HG02840 (cell line): ENCODE data around the gene PHF2.
"Not testable (repeated sequence)": the region's sequence is repeated elsewhere in the genome, so short reads cannot be mapped to it uniquely, and the experiment has no call there.

Source experiments
- ATAC-seq: cut with Tn5 transposase; IDR thresholded peaks from one replicate; pipeline ENCODE4 v1.9.1; 2021; ENCODE audit warnings: mild to moderate bottlenecking, moderate library complexity, moderate number of reproducible peaks; ENCODE audit not compliant: unreplicated experiment, low FRiP score

The PHF2 gene

DNA sequence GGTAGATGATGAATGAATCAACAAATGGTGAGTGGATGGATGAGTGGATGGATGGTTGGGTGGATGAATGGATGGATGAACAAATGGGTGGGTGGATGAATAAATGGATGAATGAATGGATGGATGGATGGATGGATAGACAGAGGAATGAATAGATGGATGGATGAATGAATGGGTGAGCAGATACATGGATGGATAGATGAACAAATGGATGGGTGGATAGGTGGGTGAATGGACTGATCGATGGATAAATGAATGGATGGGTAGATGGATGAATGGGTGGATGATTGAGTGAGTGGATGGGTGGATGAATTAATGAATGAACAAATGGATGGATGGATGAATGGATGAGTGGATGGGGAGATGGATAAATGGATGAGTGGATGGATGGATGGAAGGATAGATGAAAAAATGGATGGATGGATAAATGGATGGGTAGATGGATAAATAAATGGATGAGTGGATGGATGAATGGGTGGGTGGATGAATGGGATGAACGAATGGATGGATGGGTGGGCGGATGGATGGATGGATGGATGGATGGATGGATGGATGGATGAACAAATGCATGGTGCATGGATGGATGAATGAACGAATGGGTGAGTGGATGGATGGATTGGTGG, 85.7 kb downstream of the PHF2 start:
- ATAC-seq = no peak

DNA sequence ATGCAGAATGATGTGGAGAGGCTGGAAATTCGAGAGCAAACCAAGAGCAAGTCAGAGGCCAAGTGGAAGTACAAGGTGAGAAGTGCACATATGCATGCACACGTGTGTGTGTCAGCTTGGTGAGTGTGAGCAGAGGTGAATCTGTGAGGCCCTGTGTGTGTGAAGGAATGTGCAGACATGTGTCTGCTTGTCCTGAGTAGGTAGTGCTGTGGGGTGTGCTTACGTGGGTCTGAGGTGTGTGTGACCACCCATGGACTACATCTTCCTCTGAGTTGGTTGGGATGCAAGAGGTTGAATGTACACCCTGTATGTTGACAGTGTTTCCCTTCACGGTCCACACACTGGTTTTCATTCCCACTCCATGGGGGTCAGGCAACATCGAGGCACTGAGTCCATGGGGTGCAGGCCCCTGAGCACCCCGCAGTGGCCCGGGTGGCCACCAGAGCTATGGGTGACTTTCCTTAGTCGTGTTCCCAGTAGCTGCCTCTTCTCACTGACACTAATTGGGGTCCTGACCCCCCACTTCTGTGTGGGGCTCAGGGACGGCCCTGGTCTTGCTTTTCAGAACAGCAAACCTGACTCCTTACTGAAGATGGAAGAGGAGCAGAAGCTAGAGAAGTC, 86.7 kb downstream of the PHF2 start:
- no peak for ATAC-seq

DNA sequence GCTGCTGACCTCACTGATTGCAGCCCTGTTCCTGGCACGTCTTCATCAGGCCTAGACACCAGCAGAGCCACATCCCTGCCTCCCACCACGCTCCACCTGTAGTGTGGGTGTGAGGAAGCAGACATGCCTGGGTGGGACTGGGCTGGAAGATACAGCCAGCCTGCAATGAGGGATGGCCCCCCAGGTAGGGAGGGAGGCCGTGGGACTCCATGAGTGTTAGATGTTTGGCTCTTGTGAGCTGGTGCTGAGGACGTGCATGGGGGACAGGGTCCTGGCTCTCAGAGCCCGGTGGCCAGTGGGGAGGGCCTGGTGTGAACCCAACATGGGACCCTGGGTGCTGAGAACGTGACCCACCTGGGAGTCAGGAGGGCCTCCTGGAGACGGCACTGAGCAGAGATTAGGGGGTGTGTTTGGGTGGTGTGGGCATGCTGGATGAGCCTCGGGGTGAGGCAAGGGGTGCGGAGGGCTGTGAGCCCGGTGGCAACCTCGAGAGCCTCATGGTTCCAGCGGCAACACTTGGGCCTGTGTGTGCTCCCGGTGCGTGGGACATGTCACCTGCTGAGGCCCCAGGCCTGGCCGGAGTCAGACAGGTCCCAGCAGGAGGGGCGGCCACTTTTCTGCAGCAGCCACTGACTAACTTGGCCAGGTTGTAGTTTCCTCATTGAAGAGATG, 87.6 kb downstream of the PHF2 start:
- ATAC-seq = no peak

DNA sequence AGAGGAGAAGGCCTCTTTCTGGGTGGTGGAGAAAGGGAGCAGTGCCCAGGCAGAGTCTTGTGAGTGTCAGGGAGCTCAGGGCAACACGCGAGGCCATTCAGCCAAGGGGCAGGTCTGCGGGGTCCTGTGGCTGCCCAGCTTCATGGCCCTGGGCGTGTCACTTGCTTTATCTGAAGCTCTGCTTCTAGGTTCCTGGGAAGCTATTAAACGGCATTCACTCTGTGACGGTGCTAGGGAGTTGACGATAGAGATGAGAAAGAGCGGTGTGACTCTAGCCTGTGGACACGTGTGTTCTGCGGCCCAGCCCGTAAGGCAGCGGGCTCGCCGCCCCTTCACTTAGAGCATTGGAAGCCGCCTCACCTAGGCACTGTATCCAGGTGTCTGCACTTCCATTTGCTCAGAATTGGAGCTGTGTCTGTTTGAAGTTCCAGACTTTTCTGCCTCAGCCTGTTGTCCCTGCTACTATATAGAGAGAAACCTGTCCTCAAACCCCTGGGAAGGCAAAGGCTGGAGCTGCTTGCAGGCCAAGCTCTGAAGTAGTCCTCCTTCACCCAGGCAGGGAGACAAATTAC, 88.3 kb downstream of the PHF2 start:
- ATAC-seq = no peak

DNA sequence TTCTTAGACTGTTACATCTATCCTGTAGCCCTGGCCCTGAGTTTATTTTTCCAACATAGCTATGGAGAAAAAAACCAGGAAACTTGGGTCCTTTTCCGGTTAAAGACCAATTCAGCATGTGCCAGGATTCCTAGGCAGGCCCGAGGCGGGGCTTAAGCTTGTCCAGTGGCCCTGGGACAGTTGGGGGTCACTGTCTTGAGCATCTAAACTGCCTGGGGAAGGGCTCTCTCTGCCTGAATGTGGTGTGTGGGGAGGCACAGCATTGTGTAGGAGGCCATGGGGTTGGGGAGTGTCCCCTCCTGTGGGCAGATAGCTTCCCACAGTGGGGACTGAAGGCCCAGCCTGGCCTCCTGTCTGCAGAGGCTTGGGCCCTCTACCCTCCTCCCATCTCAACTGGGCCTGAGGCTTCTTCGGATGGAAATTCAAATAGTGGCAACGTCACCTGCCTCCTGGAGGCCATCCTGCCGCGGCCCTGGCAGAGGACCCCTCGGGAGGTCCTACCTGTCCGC, 88.8 kb downstream of the PHF2 start:
- ATAC-seq = no peak

DNA sequence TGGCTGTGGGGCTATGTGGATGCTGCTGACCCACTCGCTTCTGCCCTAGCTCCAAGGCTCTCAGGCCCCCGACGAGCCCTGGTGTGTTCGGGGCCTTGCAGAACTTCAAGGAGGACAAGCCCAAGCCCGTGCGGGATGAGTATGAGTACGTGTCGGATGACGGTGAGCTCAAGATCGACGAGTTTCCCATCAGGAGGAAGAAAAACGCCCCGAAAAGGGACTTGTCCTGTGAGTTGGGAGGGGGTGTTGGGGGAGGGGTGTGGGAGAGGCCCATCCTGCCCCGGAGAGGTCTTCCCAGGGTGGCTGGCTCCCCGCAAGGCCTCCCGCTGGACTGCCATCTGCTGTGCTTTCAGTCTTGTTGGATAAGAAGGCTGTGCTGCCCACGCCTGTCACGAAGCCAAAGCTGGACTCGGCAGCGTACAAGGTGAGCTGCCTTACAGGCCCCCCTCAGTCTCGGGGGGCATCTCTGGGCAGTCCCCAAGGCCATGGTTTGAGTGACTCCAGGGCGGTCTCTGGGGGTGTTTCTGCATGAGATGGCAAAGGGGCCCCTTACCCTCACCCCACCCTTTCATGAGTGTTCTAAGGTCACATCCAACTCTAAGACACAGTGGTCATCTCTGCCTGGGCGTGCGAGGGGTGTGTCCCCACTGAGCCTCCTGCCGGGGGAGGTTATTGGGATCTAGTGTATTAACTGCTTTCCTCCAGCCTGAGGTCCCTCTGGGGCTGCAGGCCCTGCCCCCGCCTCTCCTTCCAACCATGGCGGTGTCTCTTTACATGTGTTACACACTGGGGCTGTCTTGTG, 89.5 kb downstream of the PHF2 start:
- ATAC-seq = no peak

DNA sequence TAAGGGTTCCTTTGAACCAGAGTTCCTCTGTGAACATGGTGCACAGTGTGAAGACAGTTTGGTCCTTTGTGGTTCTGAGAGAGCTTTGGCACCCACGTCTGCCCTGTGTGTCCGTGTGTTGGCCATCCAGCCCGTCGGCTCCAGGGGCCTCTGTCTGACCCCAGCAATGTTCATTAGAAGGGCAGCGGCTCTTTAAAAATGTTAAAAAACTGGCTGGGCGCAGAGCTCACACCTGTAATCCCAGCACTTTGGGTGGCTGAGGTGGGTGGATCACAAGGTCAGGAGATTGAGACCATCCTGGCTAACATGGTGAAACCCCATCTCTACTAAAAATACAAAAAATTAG, 90.0 kb downstream of the PHF2 start:
- ATAC-seq = not testable (repeated sequence)

DNA sequence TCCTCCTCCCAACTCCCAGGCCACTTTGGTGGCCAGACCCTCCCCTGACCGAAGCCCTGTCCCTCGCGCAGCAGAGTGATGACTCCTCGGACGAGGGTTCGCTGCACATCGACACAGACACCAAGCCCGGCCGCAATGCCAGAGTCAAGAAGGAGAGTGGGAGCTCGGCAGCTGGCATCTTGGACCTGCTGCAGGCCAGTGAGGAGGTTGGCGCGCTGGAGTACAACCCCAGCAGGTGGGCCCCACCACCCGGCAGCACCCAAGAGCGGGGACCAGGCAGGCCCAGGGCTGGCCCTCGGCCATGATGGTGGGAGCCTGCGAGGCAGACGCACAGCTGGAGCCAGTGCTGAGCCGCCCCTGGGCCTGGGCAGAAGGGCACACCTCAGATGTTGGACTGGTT, 90.6 kb downstream of the PHF2 start:
- ATAC-seq = no peak

DNA sequence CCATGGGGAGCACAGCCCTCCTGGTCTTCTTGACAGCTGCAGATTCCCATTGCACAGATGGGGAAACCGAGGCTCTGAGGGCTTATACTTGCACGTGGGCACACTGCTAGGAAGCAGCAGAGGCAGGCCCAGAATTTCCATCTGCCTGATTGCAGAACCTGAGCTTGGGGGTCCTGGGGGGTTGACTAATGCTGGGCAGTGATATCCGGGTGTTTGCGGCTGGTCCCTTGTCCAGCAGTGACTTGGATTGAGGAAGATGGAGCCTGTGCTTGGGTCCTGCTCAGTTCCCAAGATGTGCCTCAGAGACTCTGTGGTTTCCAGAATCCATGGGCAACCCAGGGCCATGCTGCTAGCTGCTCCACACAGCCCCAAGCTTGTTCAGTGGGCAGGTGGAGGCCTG, 91.2 kb downstream of the PHF2 start:
- no peak for ATAC-seq

DNA sequence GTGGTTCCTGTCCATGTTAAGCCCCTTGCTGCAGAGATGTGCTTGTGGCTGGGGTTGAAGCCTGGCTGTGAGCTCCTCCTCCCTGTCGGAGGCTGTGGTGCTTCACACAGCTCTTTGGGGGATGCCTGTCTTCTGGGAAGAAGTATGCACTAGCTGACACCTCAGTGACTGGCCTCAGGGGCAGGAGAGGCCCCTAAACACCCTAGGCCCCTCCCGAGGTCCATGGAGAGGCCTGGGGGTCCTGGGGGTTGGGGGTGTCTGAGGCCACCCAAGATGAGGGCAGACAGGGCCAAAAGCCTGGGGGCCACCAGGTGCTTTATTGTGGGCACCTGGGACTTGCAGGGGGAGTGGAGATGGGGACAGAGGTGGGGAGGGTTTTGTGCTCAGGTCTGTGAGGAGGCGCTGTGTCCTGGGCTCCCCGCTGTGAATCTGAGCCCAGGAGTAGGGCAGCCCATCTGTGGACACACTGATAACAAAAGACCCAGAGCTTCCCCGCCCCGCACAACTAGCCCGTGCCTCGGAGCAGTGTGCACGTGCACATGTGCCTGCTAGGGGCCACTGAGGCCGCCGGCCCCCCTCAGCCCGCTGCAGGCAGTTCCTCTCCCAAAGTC, 92.0 kb downstream of the PHF2 start:
- ATAC-seq = no peak

DNA sequence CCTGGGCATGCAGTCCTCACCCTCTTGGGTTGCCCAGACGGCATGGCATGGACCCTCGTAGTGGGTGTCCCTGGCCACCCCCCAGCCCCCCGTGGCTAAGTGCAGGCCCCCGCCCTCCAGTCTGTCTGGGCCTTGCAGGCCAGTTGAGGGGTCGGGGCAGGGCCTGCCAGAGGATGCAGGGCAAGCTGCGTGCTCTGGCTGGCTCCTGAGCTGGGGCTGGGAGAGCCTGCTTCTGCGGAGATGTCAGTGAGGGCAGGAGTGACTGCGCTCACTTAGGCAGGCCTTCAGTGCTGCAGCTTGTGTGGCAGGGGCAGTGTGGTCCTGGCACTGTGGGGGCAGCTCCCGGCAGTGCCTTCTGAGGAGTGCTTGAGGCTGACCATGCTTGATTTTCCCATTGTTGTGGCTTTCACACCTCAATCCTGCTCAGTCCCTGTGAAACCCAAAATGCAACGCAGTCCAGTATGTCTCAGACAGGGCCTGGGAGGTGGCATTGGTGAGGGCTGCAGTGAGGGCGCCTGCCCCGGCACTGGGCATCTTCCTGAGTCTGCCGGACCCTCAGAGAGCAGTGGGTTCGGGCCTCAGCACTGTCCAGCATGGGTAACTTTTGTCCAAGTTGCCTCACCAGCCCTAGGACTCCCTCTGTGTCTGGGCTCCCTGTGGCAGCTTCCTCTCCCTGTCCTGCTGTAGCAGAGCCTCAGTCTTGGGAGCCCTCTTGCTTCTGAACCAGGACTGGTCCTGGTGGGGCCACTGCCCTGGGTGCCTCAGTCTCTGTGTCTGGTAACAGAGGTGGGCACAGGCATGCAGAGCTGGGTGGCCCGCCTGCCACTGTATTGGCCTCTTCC, 93.0 kb downstream of the PHF2 start:
- no peak for ATAC-seq

DNA sequence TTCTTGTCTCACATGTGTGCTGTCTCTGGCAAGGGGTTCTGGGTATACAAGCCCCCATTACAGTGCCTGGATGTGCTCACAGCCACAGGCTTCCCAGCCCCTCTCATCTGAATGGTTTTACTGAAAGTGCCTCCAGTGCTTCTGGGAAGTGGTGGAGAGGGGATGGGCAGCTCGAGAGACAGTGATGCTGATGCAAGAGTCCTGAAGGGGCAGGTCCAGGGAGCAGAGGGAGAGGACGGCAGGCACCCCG, 93.5 kb downstream of the PHF2 start:
- ATAC-seq = no peak

DNA sequence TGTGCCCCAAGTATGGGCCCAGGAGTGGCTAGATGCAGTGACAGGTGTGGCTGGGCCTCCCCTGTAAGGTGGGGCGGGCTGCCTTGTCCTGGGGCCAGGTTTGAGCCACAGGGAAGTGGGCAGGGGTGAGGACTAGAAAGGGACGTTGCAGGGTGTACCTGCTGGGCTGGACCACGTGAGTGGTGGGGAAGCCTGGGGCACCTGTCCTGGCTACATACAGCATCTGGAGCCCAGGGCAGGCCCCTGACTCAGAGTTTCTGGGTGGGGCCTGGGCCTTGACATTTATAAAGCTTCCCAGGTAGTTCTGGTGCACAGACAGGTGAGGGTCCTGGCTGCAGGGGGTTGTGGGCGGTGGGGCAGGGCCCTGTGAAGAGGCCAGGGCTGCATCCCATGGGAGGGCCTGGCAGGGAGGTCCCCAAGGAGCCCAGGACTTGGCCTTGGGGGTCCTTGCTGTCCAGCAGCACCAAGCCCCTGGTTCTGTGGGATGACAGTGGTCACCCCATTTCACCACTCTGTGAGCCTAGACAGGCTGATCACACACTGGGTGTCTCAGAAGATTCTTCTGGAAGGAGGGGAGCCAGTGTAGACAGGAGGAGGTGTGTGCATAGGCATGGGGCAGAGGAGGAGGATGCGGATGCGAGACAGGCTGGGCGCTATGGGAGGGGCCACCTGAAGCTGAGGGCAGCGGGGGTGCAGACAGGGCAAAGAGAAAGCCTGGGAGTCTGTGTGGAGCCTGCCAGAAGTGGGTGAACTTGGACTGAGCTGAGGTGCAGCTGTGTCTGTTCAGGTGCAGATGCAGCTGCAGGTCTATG, 94.0 kb downstream of the PHF2 start:
- no peak for ATAC-seq

DNA sequence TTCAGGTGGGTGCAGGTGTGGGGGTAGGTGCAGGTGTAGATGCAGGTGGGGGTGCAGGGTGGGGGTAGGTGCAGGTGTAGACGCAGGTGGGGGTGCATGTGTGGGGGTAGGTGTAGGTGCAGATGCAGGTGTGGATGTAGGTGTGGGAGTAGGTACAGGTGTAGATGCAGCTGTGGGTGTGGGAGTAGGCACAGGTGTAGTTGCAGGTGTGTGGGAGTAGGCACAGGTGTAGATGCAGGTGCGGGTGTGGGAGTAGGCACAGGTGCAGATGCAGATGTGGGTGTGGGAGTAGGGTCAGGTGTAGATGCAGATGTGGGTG, 94.6 kb downstream of the PHF2 start:
- ATAC-seq = no peak

DNA sequence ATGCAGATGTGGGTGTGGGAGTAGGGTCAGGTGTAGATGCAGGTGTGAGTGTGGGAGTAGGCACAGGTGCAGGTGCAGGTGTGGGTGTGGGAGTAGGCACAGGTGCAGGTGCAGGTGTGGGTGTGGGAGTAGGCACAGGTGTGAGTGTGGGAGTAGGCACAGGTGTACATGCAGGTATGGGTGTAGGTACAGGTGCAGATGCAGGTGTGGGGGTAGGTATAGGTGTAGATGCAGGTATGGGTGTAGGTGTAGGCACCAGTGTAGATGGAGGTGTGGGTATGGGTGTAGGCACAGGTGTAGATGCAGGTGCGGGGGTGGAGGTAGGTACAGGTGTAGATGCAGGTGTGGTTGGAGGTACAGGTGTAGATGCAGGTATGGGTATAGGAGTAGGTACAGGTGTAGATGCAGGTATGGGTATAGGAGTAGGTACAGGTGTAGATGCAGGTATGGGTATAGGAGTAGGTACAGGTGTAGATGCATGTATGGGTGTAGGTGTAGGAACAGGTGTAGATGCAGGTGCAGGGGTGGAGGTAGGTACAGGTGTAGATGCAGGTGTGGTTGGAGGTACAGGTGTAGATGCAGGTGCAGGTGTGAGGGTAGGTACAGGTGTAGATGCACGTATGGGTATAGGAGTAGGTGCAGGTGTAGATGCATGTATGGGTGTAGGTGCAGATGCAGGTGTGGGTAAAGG, 96.1 kb downstream of the PHF2 start:
- ATAC-seq = not testable (repeated sequence)

DNA sequence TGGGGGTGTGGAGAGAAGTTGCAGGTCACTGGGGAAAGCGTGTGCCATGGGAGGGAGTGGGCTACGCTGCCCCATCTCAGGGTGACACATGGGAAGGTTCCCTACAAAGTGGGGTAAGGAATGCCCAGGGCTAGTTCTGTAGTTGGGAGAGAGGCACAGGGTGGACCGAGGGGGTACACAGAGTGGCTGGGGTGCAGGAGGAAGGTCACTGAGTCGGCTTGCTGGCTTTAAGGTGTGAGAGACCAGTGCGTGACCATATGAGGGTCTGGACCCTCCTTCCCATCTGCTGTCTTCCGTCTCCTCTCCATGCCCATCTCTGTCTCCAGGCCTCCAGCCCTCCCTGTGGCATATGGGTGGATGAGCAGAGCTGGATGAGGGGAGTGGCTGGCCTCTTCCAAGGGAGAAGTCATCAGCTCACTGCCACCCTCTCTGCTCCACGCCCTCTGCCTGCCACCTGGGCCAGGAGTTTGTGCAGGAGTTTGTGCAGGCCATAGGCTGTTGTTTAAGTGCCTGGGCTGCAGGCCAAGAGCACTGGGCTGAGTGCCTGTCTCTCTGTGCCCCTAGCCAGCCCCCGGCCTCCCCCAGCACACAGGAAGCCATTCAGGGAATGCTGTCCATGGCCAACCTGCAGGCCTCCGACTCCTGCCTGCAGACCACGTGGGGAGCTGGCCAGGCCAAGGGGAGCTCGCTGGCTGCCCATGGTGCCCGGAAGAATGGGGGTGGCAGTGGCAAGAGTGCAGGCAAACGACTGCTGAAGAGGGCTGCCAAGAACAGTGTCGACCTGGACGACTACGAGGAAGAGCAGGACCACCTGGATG, 96.8 kb downstream of the PHF2 start:
- ATAC-seq = no peak

DNA sequence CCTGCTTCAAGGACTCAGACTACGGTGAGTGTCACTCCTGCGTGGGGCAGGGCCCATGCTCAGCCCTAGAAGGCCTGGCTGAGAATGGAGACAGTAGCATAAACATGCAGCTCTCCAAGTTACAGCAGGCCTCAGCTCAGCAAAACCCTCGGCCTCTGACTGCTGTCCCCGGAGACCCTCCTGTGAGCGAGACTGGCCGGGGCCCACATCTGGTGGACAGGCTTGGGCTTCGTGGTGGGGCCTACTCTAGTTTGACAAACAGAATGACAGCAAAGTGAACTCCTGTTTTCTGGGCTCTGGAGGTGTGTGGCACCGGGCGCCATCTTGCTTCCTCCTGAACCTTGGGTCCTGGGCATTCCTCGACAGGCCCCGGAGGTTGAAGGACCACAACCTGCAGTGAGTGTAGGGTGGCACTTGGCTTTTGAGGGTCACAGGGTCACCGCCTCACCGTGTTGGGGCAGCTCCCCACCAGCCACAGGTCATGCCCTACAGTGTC, 97.5 kb downstream of the PHF2 start:
- ATAC-seq = no peak
